Neural progenitor cell (in vitro differentiated cells): Measurements from ENCODE around the gene ARMC3.

Source experiments
- EZH2 ChIP-seq: fragments of 200-600 bp; sonication (generic); IDR thresholded peaks from 2 replicates; pipeline ENCODE4 v1.6.1; 2017; ENCODE audit warnings: antibody characterized with exemption, mild to moderate bottlenecking, moderate library complexity
- TF ChIP-seq, protein P1 (sequence below): fragments of 200-600 bp; sonication (generic); IDR thresholded peaks from 2 replicates; pipeline ENCODE4 v1.5.1; 2017; ENCODE audit warnings: antibody characterized with exemption, mild to moderate bottlenecking

DNA sequence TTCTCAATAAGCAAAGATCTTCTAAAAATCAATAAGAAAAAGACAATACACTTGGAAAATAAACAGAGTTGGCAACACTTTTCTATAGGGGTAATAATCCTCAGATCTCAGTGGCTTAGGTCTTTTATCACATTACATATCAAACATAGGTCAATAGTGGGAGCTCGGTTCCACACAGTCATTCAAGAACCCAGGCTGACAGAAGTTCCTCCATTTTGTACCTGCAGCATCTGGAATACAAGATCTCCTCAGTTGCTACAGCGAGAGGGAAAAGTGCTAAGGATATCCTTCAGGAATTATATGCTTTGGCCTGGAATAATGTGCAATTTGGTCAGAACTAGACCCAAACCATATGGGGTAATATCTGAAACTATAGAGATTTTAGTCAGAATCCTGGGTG is 112.1 kb downstream of the ARMC3 start:
- TF ChIP-seq, protein P1, sequence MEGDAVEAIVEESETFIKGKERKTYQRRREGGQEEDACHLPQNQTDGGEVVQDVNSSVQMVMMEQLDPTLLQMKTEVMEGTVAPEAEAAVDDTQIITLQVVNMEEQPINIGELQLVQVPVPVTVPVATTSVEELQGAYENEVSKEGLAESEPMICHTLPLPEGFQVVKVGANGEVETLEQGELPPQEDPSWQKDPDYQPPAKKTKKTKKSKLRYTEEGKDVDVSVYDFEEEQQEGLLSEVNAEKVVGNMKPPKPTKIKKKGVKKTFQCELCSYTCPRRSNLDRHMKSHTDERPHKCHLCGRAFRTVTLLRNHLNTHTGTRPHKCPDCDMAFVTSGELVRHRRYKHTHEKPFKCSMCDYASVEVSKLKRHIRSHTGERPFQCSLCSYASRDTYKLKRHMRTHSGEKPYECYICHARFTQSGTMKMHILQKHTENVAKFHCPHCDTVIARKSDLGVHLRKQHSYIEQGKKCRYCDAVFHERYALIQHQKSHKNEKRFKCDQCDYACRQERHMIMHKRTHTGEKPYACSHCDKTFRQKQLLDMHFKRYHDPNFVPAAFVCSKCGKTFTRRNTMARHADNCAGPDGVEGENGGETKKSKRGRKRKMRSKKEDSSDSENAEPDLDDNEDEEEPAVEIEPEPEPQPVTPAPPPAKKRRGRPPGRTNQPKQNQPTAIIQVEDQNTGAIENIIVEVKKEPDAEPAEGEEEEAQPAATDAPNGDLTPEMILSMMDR = no peak
- no peak for TF ChIP-seq EZH2
